Measurements from ENCODE around the gene PTPN20.
"Not testable (repeated sequence)": the region's sequence is repeated elsewhere in the genome, so short reads cannot be mapped to it uniquely, and the experiment has no call there.

The PTPN20 gene

DNA sequence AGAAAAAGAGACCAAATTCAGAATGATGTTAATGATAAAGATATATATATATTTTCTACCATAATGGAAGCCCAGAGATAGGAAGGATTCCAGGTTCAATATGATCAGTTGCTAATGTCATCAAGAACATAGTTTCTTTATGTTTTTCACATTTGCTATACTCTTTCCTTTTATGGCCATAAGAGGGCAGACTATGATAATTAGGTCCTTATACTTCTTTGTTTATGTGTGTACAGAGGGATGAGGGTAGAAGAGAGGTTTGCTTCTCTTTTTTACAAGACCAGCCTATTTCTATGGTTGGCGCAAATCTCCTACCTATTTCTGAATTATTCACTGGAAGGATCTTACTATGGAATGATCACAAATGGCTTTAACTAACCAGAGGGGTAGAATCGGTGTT, 52.1 kb downstream of the PTPN20 start:
- not testable (repeated sequence) for DNase-seq

DNA sequence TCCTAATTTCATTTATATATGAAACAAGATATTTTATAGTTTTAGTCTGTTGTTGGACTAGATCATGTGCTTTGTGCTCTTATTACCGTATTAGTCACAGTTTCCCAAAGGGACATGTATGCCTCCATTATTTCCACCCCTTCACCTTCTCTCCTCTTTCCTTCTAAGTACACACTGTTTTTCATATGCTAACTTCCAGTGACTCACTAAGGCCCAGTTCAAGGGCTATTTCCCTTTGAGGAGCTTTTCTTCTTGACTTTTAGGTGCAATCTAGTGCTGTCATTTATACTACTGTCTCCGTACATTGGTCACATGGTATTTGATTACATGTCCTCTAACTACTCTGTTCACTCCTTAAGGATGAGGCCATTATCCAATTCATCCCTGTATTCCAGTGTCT, 55.8 kb downstream of the PTPN20 start:
- DNase-seq: not testable (repeated sequence)

DNA sequence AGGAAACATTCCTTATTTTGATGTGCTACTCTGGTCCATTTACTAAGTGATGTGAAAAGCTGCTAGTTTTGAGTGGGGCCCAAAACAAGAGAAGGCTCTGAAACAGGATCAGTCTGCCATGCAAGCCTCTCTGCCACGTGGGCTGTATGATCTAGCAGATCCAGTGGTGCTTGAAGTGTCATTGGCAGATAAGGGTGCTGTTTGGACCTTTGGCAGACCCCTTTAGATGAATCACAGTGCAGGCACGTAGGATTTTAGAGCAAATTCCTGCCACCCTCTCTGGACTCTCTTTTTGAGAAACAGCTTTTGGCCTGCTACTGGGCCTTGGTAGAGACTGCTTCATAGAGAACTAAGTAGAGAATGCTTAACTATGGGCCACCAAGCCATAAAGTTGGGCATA, 69.0 kb downstream of the PTPN20 start:
- not testable (repeated sequence) for DNase-seq

DNA sequence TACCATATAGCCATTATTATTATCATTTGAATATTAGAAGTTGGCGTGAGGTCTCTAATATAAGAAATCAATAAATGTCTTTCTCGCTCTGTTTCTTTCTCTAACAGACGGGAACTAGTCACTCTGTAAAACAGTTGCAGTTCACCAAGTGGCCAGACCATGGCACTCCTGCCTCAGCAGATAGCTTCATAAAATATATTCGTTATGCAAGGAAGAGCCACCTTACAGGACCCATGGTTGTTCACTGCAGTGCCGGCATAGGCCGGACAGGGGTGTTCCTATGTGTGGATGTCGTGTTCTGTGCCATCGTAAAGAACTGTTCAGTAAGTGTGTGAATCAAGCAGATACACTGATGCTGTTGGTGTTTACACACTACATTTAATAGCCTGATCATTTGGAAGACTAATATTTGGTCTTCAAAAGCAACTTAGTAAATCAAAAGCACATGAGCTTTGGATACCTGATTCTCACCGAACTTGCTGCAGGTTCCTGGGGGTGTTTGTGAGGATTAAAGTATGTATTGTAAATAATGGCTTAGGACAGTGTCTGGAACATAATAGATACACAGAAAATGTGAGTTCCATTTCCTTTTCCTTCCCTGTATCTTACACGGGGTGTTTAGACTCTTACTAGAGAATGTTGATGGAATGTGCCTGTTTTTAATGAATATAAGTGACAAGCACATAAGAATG, 76.2 kb downstream of the PTPN20 start:
- not testable (repeated sequence) for DNase-seq

DNA sequence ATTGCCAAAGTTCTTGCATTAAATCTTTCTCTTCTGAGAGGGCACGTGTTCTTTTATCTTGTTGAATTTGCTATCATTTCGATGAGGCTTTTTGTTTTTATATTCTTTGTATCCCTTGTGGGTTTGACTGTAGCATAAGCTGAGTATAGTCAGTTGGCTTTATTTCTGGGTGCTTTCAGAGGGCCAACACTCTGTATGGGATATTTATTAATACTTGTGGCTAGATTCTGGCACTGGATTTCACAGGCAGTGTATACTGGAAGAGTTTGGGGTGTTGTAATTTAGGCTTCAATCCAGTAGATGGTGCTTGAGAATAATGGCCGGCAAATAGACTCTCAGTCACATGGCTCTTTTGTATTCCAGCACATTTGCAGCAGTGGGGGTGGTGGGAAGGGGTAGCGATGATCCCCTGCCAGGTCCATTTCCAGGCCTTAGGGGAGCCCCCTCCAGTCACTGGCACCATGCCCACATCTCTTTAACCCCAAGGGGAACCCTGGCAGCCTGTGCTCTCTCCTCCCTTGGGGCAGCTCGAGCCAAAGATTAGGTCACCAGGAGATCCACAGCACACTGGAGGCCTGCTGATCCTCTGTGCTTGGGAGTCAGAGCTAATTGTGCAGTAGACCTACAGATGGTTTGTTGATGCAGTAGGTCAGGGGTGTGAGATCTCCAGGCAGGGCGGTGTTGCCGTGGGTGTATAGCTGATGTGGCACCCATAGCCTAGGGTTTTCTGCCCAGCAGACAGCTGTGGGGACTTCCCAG, 81.8 kb downstream of the PTPN20 start:
- no peak for DNase-seq

DNA sequence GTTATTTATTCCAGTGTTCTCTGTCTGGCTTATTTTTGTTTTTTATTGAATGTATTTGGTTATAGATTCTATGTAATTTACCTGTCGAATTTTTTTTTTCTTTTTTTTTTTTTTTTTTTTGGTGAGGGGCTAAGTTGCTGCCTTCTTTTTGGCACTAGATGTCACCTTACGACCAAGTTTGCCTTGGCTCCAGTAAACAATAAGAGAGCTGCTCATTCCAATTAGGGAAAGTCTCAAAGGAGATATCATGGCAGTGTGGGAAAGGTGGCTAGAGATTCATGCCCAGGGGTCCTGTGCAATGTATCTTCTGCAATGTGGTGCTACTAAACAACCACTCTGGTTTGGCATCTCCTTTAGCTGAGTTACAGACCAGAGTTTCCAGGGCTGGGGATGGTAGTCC, 84.0 kb downstream of the PTPN20 start:
- DNase-seq: no peak

DNA sequence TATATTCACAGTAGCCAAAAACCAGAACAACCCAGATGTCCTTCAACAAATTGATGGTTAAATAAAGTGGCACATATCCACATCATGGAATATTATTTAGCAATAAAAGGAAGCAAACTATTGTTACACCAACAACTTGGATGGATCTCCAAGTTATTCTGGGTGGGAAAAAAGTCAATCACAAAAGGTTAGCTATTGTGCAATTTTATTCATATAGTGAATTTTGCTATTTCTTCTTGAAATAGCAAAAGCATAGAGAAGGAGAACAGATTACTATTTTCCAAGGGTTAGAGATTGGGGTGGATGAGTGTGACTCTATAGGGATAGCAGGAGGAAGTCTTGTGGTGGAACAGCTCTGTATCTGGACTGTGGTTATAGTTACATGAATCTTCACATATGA, 87.0 kb downstream of the PTPN20 start:
- no peak for DNase-seq

DNA sequence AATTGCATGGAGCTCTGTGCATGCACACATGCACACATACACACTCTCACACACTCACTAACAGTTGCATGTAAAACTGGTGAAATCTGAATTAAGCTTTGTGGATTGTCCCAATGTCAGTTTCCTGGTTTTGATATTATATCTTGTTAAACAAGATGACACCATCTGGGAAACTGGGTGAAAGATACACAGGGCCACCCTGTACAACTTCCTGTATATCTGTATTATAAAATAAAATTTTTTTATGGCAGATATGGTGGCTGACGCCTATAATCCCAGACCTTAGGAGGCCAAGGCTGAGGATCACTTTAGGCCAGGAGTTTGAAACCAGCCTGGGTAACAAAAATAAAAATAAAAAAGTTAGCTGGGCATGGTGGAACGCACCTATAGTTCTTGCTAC, 87.4 kb downstream of the PTPN20 start:
- no peak for DNase-seq

DNA sequence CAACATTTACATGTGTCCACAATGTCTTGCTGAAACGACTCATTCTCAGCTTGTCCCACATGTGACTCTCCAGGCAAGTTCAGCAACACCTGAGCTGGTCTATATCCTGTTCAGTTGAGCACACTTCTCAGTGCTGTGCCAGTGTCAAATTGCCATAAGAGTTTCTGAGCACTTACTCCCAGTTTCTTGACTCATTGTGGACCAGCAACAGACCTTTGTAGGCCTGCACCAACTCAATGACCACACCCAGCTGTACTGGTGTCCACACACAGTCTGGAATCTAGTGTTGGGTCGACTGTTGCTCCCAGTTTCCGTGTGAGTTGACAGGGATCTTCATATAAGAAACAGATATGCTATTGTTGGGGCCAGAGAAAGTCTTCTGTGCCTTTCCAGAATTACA, 88.0 kb downstream of the PTPN20 start:
- DNase-seq: no peak

DNA sequence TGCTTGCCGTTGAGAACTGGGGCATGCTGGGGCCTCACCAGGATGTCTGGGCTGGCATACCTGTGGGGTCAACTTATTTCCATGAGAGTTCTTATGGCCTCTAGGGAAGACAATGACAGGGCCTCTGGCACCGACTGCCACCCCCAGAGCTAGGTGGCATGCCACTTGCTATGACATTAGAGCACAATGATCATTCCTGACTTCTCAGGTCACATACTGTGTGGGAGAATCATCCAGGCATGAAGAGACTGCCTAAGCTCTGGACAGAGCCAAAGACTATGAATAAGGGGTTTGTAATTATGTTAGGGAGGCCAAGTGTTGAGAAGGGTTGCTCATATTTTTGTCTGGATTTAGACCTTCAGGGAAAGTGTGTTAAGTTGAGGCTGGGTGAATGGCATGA, 97.5 kb downstream of the PTPN20 start:
- DNase-seq: no peak

DNA sequence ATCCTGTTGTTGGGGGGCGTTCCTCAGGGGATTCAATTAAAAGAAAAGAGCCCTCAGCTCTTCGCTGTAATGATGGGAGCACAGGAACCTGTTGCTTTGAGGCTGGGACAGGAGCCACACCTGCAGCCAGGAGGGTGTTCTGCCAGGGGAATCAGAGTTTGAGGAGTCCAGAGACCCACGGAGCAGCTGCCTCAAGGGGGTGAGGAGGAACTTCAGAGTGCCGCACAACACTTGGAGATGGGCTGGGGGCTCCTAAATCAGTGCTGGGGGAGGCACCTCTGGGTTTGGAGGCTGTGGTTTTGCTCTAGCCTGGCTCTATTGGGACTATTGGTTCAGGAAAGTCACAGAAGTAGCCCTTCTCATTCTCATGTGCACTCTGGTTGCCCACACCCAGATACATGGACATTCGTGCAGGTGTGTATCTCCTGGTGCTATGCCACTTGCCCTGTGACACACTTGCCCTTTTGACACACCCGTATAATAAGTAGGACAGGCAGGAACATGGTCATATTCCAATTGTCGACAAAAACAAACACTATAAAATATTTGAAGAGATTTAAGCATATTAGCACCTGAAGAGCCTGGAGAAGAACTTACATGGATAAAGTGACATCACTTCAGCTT, 98.1 kb downstream of the PTPN20 start:
- DNase-seq: no peak

DNA sequence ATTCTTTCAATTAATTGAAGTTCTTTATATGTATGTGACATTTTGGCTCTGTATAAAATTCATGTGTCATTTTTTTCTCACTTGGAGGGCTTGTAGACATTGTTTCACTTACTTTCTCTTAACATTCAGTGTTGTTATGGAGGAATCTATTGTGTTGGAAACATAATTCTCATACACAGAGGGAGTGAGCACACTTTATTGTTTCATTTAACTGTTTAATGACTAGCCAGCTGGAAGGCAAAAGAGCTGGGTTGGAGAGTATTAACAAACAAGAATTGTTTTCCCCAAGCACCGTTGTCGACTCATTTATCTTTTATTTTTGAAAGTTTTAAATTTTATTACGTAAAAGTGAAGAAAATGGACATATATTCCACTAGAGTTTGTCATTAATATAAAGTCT, 98.8 kb downstream of the PTPN20 start:
- no peak for DNase-seq

DNA sequence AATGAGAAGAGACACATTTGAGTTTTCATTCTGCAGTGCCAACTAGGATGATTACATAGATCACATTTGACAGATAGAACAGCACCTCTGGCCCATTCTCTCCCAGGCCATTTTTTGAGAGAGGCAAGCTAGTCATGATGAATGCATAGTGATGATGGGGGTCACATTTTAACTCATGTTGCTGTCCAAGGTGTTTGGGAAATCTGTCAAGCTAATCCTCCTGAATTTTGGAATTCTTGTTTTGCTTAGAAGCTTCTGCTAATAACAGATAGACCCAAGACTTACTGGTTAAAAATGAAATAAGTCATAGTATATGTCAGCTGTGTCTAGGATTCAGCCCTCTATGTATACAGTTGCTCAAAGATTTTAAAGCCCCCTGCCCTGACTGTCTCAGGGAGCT, 101.0 kb downstream of the PTPN20 start:
- no peak for DNase-seq

DNA sequence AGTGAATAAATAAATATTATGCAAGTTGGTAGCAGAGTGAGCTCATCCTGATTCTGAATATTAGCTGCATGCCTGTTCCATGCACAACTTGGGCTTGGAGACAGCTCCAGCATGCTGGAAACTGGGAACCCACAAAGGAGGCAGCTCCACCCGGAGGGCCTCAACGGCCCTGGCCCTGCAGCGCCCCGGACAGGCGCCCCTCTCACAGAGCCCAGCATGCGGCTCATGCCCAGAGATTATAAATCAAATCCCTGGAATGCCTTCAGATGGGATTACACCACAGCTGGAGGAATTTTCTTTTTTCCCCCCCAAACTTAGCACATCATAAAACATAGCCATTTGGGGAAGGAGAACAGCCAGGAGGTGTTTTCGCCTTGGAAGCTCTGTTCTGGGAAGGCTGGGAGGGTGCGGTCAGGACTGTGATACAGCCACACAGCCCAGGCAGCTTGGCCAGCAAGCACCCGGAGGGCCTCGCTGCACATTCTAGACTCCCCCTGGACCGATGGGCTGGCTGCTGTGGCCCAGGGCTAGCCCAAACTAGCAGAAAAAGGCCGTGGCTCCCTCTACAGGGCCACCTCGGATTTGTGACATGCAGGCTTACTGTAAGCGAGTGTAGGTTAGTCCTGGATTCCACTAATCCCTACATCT, 102.4 kb downstream of the PTPN20 start:
- DNase-seq: no peak

DNA sequence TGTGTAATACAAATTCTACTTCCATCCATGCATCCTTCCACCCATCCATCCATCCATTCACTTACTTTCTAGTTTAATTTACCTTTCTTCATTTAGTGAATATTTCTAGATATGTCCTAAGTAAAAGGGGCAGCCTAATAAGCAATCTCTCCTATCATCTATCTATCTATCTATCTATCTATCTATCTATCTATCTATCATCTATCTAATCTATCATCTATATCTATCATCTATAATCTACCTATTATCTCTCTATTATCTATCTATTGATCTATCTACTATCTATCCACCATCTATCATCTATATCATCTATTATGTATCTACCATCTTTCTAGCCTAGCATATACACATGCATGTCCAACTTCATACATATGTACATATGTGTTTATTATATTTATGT, 104.2 kb downstream of the PTPN20 start:
- no peak for DNase-seq

DNA sequence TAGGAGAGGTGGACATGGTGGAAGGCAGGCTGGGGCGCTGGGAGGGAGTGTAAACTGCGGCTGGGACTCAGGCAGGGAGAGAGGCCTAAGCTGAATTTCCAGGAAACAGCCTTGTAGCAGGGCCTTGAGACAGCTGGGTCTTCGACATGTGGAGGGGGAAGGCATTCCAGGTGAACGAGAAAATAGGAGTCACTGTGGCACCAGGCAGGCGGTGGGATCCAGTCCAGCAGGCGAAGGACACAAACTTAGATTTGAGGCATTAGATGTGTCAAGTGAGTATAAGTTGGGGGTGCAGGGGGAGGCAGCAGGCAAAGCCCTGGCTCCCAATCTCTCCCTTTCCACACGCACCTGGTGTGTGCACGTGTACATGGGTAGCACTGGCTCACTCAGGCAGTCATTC, 105.3 kb downstream of the PTPN20 start:
- no peak for DNase-seq

DNA sequence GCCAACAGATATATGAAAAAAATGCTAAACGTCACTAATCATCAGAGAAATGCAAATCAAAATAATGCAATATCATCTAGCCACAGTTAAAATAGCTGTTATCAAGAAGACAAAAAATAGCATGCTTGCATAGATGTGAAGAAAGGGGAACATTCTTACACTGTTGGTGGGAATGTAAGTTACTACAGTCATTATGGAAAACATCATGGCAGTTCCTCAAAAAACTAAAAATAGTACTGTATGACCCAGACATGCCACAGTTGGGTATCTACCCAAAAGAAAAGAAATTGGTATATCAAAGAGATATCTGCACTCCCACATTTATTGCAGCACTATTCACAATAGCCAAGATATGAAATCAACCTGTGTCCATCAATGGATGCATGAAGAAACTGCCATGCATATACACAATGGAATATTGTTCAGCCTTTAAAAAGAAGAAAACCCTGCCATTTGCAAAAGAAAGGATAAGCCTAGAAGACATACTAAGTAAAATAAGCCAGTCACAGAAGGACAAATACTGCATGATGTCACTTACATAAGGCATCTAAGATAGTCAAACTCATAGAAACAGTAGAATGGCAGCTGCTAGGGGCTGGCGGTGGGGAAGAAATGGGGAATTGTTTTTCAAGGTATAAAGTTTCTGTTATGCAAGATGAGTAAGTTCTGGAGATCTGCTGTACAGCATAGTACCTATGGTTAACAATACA, 107.0 kb downstream of the PTPN20 start:
- DNase-seq: no peak

DNA sequence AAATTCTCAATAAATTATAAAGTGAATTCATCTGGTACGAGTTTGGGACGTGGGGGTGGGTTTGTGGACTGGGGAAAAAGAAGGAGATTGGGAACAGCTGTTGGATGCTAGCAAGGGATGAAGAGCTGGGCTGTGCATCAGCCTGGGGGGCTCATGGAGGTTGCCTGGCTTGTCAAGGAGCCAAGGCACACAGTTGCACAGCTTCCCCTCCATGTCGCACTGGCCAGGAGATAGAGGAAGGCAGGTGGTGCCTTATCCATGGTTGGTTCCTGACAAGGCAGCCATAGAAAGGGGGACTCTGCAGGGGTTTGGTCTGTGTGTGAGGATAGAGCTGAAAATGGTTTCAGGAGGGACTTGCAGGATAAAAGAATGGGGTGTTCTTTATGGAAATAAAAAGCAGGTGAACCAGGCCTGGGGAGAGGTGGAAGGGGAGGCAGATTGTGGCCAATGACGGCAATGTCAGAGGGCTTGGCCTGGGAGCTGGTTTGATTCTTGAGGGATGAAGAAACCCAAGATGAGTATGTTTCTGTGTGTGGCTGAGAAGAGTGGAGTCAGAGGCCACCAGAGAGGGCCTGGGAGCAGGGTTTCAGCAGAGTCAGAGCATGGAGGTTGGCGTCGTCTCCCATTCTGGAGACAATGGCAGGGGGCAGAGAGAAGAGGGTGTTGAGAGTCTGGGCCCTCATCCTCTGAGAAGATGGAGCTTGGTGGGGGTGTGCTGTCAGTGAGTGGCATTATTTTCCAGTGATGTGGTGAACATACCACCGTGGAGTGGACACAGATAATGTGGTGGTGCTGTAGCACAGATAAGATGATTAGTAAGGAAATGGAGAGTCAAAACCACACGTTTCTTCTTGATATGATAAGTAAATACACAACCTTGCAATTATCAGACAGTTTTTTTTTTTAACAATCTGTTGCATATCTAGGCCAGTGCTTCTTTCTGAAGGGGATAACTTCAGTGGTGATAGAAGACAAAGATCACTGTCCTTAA, 108.2 kb downstream of the PTPN20 start:
- no peak for DNase-seq

DNA sequence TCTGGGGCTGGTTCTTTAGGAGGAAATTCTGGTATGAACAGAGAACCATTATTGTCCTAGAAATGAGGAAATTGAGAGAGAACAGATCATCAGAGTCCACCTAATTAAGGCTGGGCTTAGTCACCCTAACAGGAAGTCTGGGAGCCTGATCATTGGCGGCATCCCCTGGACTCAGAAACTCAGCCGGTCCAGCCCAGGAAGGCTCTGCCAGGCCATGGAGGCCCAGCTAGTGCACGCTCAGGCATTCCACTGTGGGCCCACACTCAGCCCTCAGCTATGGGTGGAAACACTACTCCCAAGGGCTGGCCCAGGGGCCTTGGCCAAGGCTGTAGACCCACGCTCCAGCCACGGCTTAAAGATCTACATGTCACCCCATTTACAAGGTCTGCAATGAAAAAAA, 109.2 kb downstream of the PTPN20 start:
- DNase-seq: no peak

DNA sequence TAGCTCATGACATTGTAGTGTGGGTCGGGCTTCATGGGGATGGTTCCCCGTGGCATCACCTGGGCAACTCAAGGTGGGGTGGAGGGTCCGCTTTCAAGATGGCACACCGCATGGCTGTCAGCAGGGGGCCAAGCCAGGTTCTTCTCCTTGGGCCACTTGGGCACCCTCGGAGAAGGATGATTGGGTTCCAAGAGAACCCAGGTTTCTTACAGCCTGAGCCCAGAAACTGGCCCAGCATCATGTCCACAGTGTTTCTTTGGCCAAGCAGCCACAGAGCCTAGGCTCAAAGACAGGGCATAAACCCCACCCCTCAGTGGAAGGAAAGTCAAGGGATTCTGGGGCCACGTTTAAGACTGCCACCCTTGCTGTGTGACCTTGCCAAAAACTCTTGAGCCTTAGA, 110.6 kb downstream of the PTPN20 start:
- DNase-seq: no peak

DNA sequence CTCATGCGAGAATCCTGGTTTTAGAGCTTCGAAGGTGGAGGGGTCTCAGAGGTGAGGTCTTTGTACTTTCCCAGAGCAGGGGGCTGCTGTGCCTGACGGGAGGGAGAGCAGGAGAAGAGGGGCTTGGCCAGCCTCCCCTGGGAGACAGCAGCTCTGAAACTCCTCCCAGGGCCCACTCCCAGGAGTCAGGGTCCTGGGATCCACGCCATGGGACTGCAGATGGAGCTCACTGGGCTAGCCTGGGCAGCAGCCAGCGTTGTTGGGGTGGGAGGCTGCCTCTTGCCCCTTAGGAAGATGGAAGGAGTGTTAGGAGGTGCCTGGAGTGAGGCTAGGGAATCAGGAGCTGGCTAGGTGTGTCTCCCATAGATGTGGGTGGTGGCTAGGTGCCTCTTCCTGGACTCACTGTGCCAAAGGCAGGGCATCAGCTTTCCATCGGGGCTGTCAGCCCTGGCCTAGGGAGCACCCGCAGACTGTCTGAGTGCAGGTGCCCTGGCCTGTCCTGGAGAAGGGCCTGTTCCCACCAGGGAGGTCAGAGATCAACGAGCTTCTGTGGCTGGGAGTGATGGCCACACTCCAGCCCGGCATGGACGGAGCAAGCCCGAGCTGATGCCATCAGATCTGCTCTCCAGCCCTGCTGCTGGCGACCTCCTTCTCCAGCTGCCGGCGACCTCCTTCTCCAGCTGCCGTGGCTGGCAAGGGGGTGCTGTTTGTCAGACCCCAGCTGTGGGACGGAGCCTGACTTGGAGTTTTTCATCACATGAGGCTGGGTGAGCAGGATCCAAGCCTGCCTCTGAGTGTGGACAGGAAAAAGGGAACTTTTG, 111.3 kb downstream of the PTPN20 start:
- DNase-seq: no peak
